Heart right ventricle (tissue), 16 donors: ENCODE results near the gene PPFIA2. TPM values are rescaled to one million over a fixed set of nuclear protein-coding genes. Genes with fewer than 3 reads are reported as not detected.

ENCODE experiments used
- ATAC-seq, 8 donors: fragments of 200-7000 bp; cut with Tn5 transposase; one replicate each; pipeline ENCODE4 v1.9.1; 2020; ENCODE audit warnings: mild to moderate bottlenecking in 8 of 8, moderate library complexity in 8 of 8, moderate number of reproducible peaks in 1 of 8
- DNase-seq, 2 donors: peaks; one replicate each; pipeline ENCODE4 v3.0.0-alpha.2; 2020
- H3K27ac ChIP-seq, 10 donors: fragments of 200-600 bp; sonication (generic) in 2 of 10; one replicate each; pipeline versions ENCODE4 v1.5.0 to v1.8.0; 2020 to 2022; ENCODE audit warnings: mild to moderate bottlenecking in 3 of 10
- H3K27me3 ChIP-seq, 7 donors: fragments of 200-600 bp; one replicate each; pipeline ENCODE4 v1.8.0; 2021 to 2022; ENCODE audit warnings: mild to moderate bottlenecking in 2 of 7
- H3K36me3 ChIP-seq, 9 donors: fragments of 200-600 bp; sonication (generic) in 1 of 9; one replicate each; pipeline versions ENCODE4 v1.5.0 to v1.8.0; 2020 to 2022; ENCODE audit warnings: mild to moderate bottlenecking in 2 of 9
- H3K4me1 ChIP-seq, 9 donors: fragments of 200-600 bp; sonication (generic) in 1 of 9; one replicate each; pipeline versions ENCODE4 v1.5.0 to v1.8.0; 2020 to 2022; ENCODE audit warnings: mild to moderate bottlenecking in 4 of 9
- H3K4me3 ChIP-seq, 10 donors: fragments of 200-600 bp; sonication (generic) in 2 of 10; one replicate each; pipeline versions ENCODE4 v1.5.0 to v1.8.0; 2020 to 2022; ENCODE audit warnings: mild to moderate bottlenecking in 7 of 10, moderate library complexity in 2 of 10
- H3K9me3 ChIP-seq, 11 donors: fragments of 200-600 bp in 10 of 11; sonication (generic) in 2 of 11; one replicate each; pipeline versions ENCODE4 v1.5.0 to v1.8.0; 2013 to 2022; ENCODE audit warnings: mild to moderate bottlenecking in 2 of 11, control low read depth in 1 of 11, moderate library complexity in 1 of 11
- CTCF ChIP-seq, 9 donors: fragments of 200-600 bp; sonication (generic) in 2 of 9; IDR thresholded peaks; one replicate each; pipeline versions ENCODE4 v1.5.0 to v1.8.0; 2021 to 2022; ENCODE audit warnings: antibody characterized with exemption in 9 of 9, mild to moderate bottlenecking in 5 of 9, moderate library complexity in 1 of 9
- WGBS, 2 donors: extraction: QIAGEN DNeasy Blood & Tissue Kit; methylation state at CpG; one replicate each; pipeline ENCODE4 v1.1.7; 2013; ENCODE audit warnings: inconsistent platforms in 1 of 2; 5-methylcytosine and 5-hydroxymethylcytosine counted together
- intact Hi-C, 10 donors: fragments of 100-400 bp; cut with DNase I; formaldehyde crosslinking; loops; one replicate each; pipeline versions ENCODE4 v1.11.1 to v1.14.2; 2022
- polyA plus RNA-seq, 2 donors: library from polyadenylated mRNA; stranded (reverse); fragments of 200-250 nt; gene quantifications; one replicate each; pipeline ENCODE4 v1.2.3, GENCODE V29; 2013
- total RNA-seq, 10 donors: library from RNA; stranded (reverse); fragmentation: NEBNext Ultra II Directional in 3 of 10; extraction: Animal tissue kit (Norgen Biotek cat#: 25700) in 3 of 10; gene quantifications; one replicate each; pipeline versions ENCODE4 v1.2.1 to v1.2.4, GENCODE V29; 2021 to 2023
- donor health status: Arrhythmogenic right ventricular cardiomyopathy.
- donor health status: ischemic (EF 13 %, LVEDD 7.1; RV severe dilation, severe dysfunction).
- donor health status: healthy with polysubstance abuse.
- donor health status: DM: no; HTN: yes; CAD: no.
- donor health status: DM: no; HTN: no; CAD: no.
- donor health status: ischemic (EF 25% LVEDD 6.9; RV normal size, moderate dysfunction).
- donor health status: ischemic (EF 25% LVEDD 5.7; RV mildly dilated, moderate dysfunction).
- donor health status: healthy.
- donor health status: DM: yes; HTN: yes; CAD: no.
- donor health status: Ischemic cardiomyopathy.
- donor health status: ischemic (EF 35%, LVEDD 5.7; RV mildly dilated, moderate dysfunction).
- donor health status: nonischemic (EF 11% LVEDD 7.7; RV severe dilation, severe dysfunction).
- donor health status: DM: yes; HTN: yes; CAD: no.
- donor health status: PGD.
- donor health status: ischemic (EF 29% LVEDD 5.4; RV normal size, mild dysfunction).
- donor health status: nonischemic (EF 23%, LVEDD 6.1; RV moderate dilation, normal function).

Gene PPFIA2
- total and polyA plus RNA-seq, 12 donors: 0.15 to 1.3 (median 0.52) TPM; not detected in 1

- Histone ChIP-seq H3K4me1 (peaks cover 0 to 10% (median 0%) of the 10 kb centered on the region in 9 donors), H3K9me3 (no peaks in the 10 kb centered on the region)
- 97 to 100% methylated on average over 1 of the region's 1 CpG for WGBS, 2 donors
Measured at GRCh38 chr12:81330480-81330879, 428.7 kb downstream of the PPFIA2 start.

GRCh38 chr12:81329085-81329484 is 430.1 kb downstream of the PPFIA2 start:
- intact Hi-C loops: no loop called here
- no peak overlapping the region for H3K4me3 ChIP-seq
- DNase-seq (no peak), ATAC-seq (no peak)
- H3K36me3 ChIP-seq: no peaks in the 10 kb centered on the region
- peak in 3 of 9 donors; percentile 8 to 19 (median 10) for TF ChIP-seq CTCF (IDR thresholded peaks at IDR 0.05)
- H3K4me1 ChIP-seq: peaks cover 0 to 7% (median 0%) of the 10 kb centered on the region in 9 donors
- 79 to 87% methylated on average over 2 of the region's 2 CpGs for WGBS, 2 donors
- no peak overlapping the region for H3K27ac ChIP-seq
- no peaks in the 10 kb centered on the region for H3K9me3 ChIP-seq
- no peaks in the 10 kb centered on the region for H3K27me3 ChIP-seq

More at GRCh38 chr12:81330480-81330879, 428.7 kb downstream of the PPFIA2 start:
- H3K4me3 ChIP-seq: no peak overlapping the region
- intact Hi-C loops: no loop called here
- DNase-seq: no peak
- no peak for ATAC-seq
- TF ChIP-seq CTCF (IDR thresholded peaks at IDR 0.05): peak in 1 of 9 donors; percentile 21
- H3K27ac ChIP-seq: no peak overlapping the region
- no peaks in the 10 kb centered on the region for H3K36me3 ChIP-seq
- H3K27me3 ChIP-seq: no peaks in the 10 kb centered on the region

- intact Hi-C loops: no loop called here
- Histone ChIP-seq H3K4me1 (no peaks in the 10 kb centered on the region), H3K27me3 (no peaks in the 10 kb centered on the region), H3K4me3 (no peak overlapping the region), H3K27ac (no peak overlapping the region), H3K9me3 (no peaks in the 10 kb centered on the region), H3K36me3 (no peaks in the 10 kb centered on the region)
- ATAC-seq (no peak), DNase-seq (no peak)
- no peak for TF ChIP-seq CTCF (IDR thresholded peaks at IDR 0.05)
Measured at GRCh38 chr12:81327425-81327824, 431.7 kb downstream of the PPFIA2 start.

- DNase-seq (no peak), ATAC-seq (no peak)
- intact Hi-C loops: no loop called here
- no peak for TF ChIP-seq CTCF (IDR thresholded peaks at IDR 0.05)
- Histone ChIP-seq H3K36me3 (no peaks in the 10 kb centered on the region), H3K4me1 (no peaks in the 10 kb centered on the region), H3K9me3 (no peaks in the 10 kb centered on the region), H3K4me3 (no peak overlapping the region), H3K27me3 (no peaks in the 10 kb centered on the region), H3K27ac (no peak overlapping the region)
Measured at GRCh38 chr12:81325086-81325485, 434.1 kb downstream of the PPFIA2 start.
